ENCODE data around the gene TSPAN9.

DNA sequence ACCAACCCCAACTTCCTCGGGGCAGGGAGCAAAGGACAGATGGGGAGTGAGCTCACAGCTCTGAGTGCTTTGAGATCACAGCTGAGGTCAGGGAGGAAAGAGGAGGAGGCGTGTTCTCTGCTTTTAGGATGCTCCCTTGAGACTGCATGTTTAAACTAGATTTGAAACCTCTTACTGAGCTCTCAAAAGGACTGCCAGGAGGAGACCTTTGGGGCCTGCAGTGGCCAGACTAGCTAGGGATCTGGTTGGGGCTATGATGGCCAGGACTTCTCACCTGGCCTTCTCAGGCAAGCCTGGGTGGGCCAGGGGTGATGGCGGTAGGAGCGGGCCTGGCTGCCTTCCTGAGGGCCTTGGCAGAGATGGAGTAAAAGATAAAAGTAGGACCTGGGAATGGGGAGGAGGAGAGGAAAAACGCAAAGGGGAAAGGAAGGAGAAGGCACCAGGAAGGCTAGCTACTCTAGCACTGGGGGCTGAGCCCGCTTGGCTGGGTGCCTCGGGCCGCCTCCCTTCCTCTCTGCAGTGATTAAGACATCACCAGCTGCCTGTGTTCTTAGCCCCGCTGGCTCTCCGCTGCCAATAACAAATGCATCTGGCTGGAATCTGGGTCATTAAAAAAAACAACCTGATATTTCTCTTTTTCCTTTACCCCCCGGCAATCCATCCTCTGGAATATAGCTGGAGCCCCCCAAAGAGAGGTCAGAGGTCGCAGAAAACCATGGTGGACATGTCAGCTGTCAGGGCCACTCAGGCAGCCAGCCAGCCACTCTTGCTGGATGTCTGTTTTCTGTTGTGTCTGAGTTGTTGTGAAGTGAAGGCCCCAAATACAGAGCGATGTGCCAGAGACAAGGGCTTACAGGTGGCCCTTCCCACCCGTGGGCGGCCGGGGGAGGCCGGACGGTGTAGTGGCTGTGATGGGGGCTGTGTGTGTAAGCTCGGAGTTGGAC, 141.3 kb downstream of the TSPAN9 start:
- TF ChIP-seq SIN3A (IDR thresholded peaks at IDR 0.05; ENCODE audit: low read depth), result no peak
- TF ChIP-seq, protein P1, sequence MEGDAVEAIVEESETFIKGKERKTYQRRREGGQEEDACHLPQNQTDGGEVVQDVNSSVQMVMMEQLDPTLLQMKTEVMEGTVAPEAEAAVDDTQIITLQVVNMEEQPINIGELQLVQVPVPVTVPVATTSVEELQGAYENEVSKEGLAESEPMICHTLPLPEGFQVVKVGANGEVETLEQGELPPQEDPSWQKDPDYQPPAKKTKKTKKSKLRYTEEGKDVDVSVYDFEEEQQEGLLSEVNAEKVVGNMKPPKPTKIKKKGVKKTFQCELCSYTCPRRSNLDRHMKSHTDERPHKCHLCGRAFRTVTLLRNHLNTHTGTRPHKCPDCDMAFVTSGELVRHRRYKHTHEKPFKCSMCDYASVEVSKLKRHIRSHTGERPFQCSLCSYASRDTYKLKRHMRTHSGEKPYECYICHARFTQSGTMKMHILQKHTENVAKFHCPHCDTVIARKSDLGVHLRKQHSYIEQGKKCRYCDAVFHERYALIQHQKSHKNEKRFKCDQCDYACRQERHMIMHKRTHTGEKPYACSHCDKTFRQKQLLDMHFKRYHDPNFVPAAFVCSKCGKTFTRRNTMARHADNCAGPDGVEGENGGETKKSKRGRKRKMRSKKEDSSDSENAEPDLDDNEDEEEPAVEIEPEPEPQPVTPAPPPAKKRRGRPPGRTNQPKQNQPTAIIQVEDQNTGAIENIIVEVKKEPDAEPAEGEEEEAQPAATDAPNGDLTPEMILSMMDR (IDR thresholded peaks at IDR 0.05 in 2 of 3, conservative IDR thresholded peaks at IDR 0.05 in 1 of 3; ENCODE audit: borderline replicate concordance in 1 of 3, insufficient read depth in 1 of 3, low read depth in 2 of 3, low read length in 2 of 3), result no peak
- TF ChIP-seq POLR2AphosphoS5 (IDR thresholded peaks at IDR 0.05; ENCODE audit: low read depth, low read length), result no peak
- no peak for TF ChIP-seq ZNF274 (IDR thresholded peaks at IDR 0.05; ENCODE audit: low read depth, low read length)
- no peak for TF ChIP-seq EGR1 (IDR thresholded peaks at IDR 0.05; ENCODE audit: low read depth)
- TF ChIP-seq EZH2phosphoT487 (IDR thresholded peaks at IDR 0.05; ENCODE audit: borderline replicate concordance), result no peak
- TF ChIP-seq EZH2 (IDR thresholded peaks at IDR 0.05), result no peak
- no peak for TF ChIP-seq ATF3 (IDR thresholded peaks at IDR 0.05)
- no peak for TF ChIP-seq ZFX (IDR thresholded peaks at IDR 0.05)
- no peak for TF ChIP-seq CEBPB (IDR thresholded peaks at IDR 0.05; ENCODE audit: low read depth)

Measured in HCT116 (cell line).